PC-3 (cell line): ENCODE results near the gene PCNT. TPM values are rescaled to one million over a fixed set of nuclear protein-coding genes. Genes with fewer than 3 reads are reported as not detected.

Experiments used
- ATAC-seq: fragments of 200-7000 bp; cut with Tn5 transposase; 2 replicates; pipeline ENCODE4 v1.9.1; 2020; ENCODE audit warnings: mild to moderate bottlenecking, moderate library complexity
- BruUV-seq: library from RNA; stranded (reverse); fragments of 400-500 nt; replicated peaks from 2 replicates; lab custom pipeline; 2021; lab: Mats Ljungman, UMichigan
- CTCF ChIA-PET: fragments of 300-600 bp; sonication (Branson Sonifier 250); formaldehyde crosslinking; loops from one replicate; lab custom pipeline; 2022; ENCODE audit warnings: antibody characterized with exemption; lab: Charles Lee
- POLR2A ChIA-PET: fragments of 300-600 bp; sonication (Branson Sonifier 250); formaldehyde crosslinking; loops from one replicate; lab custom pipeline; 2022; ENCODE audit warnings: antibody characterized with exemption; ENCODE audit not compliant: unreplicated experiment; lab: Charles Lee
- DNase-seq: peaks from one replicate; pipeline ENCODE4 v3.0.0-alpha.2; 2015
- H2AFZ ChIP-seq: fragments of 300-600 bp; sonication (generic); 2 replicates; pipeline ENCODE4 v1.6.0; 2016; ENCODE audit warnings: antibody characterized with exemption, low read length
- H3F3A ChIP-seq: fragments of 300-600 bp; sonication (generic); one replicate; pipeline ENCODE4 v1.6.0; 2017; ENCODE audit warnings: antibody characterized with exemption, low read length, control low read depth, mild to moderate bottlenecking; ENCODE audit not compliant: unreplicated experiment
- H3K27ac ChIP-seq: fragments of 300-600 bp; sonication (generic); 2 replicates; pipeline ENCODE4 v1.5.1; 2016; ENCODE audit warnings: mild to moderate bottlenecking, low read length
- H3K27me3 ChIP-seq: fragments of 300-600 bp; sonication (generic); 2 replicates; pipeline ENCODE4 v1.6.1; 2016; ENCODE audit warnings: low read length, mixed read lengths
- H3K36me3 ChIP-seq: fragments of 300-600 bp; sonication (generic); 2 replicates; pipeline ENCODE4 v1.6.1; 2016; ENCODE audit warnings: low read depth, mixed run types, low read length, mixed read lengths
- H3K4me1 ChIP-seq: fragments of 300-600 bp; sonication (generic); 2 replicates; pipeline ENCODE4 v1.5.1; 2016; ENCODE audit warnings: low read length; ENCODE audit not compliant: insufficient read depth
- H3K4me2 ChIP-seq: fragments of 300-600 bp; sonication (generic); 2 replicates; pipeline ENCODE4 v1.6.0; 2016; ENCODE audit warnings: low read length
- H3K4me3 ChIP-seq: fragments of 300-600 bp; sonication (generic); 2 replicates; pipeline ENCODE4 v1.5.1; 2016; ENCODE audit warnings: mild to moderate bottlenecking, low read length, mixed read lengths
- H3K79me2 ChIP-seq: fragments of 300-600 bp; sonication (generic); 2 replicates; pipeline ENCODE4 v1.6.1; 2017; ENCODE audit warnings: low read length, mixed read lengths
- H3K9ac ChIP-seq: fragments of 300-600 bp; sonication (generic); 2 replicates; pipeline ENCODE4 v1.6.0; 2016; ENCODE audit warnings: mild to moderate bottlenecking, low read length
- H3K9me2 ChIP-seq: fragments of 300-600 bp; sonication (generic); replicated peaks from 2 replicates; pipeline ENCODE4 v1.6.1; 2016; ENCODE audit warnings: mixed run types, low read length, mixed read lengths
- H3K9me3 ChIP-seq: fragments of 300-600 bp; sonication (generic); 2 replicates; pipeline ENCODE4 v1.6.1; 2016; ENCODE audit warnings: low read length, mixed read lengths
- H4K20me1 ChIP-seq: fragments of 300-600 bp; sonication (generic); 2 replicates; pipeline ENCODE4 v1.6.1; 2016; ENCODE audit warnings: low read length, mixed read lengths
- CTCF ChIP-seq: fragments of 300-600 bp; sonication (generic); conservative IDR thresholded peaks from 2 replicates; pipeline ENCODE4 v1.5.1; 2017; ENCODE audit warnings: antibody characterized with exemption, low read depth, mild to moderate bottlenecking, low read length
- EZH2 ChIP-seq: fragments of 300-600 bp; sonication (generic); IDR thresholded peaks from one replicate; pipeline ENCODE4 v1.6.1; 2017; ENCODE audit warnings: antibody characterized with exemption, mild to moderate bottlenecking, low read length; ENCODE audit not compliant: unreplicated experiment
- EZH2phosphoT487 ChIP-seq: fragments of 300-600 bp; sonication (generic); IDR thresholded peaks from 2 replicates; pipeline ENCODE4 v1.6.1; 2018; ENCODE audit warnings: mild to moderate bottlenecking, antibody characterized with exemption, low read length, borderline replicate concordance
- intact Hi-C: fragments of 100-400 bp; cut with micrococcal nuclease; formaldehyde crosslinking; loops from 2 replicates; pipeline ENCODE4 v1.9.0; 2023
- total RNA-seq: library from RNA; depleted of rRNA; stranded (reverse); fragments of >200 nt; gene quantifications from 2 replicates; pipeline ENCODE4 v1.2.3, GENCODE V29; 2014

PCNT gene
- total RNA-seq, 1 experiment from 2014 or later, result 51.4 TPM

- intact Hi-C loops, result no loop called here
- DNase-seq, result no peak
- no peaks in the 10 kb centered on the region for H3K79me2 ChIP-seq
- H3K9me2 ChIP-seq, result no peaks in the 10 kb centered on the region
- peaks cover 27% of the 10 kb centered on the region for H3K36me3 ChIP-seq
- H2AFZ ChIP-seq, result no peak overlapping the region
- ChIA-PET POLR2A (no interaction called here), CTCF (no interaction called here)
- H3K4me3 ChIP-seq, result no peak overlapping the region
- H3K9me3 ChIP-seq, result no peaks in the 10 kb centered on the region
- no peaks in the 10 kb centered on the region for H3F3A ChIP-seq
- H4K20me1 ChIP-seq, result no peaks in the 10 kb centered on the region
- no TSS peak for BruUV-seq
- TF ChIP-seq EZH2 (no peak), EZH2phosphoT487 (no peak), CTCF (no peak)
- H3K27me3 ChIP-seq, result no peaks in the 10 kb centered on the region
- no peak for ATAC-seq
- no peaks in the 10 kb centered on the region for H3K4me1 ChIP-seq
- no peak overlapping the region for H3K9ac ChIP-seq
- no peak overlapping the region for H3K27ac ChIP-seq
- no peak overlapping the region for H3K4me2 ChIP-seq
These were observed 74.0 kb downstream of the PCNT start for GRCh38 chr21:46397993-46398392.

- no peak overlapping the region for H3K4me3 ChIP-seq
- no peak for ATAC-seq
These were observed 75.2 kb downstream of the PCNT start for GRCh38 chr21:46399129-46399528.

GRCh38 chr21:46399686-46400085 lies 75.7 kb downstream of the PCNT start:
- H3K9ac ChIP-seq, result no peak overlapping the region

More at GRCh38 chr21:46399129-46399528, 75.2 kb downstream of the PCNT start:
- BruUV-seq, result no TSS peak
- H3F3A ChIP-seq, result no peaks in the 10 kb centered on the region
- H3K36me3 ChIP-seq, result peaks cover 27% of the 10 kb centered on the region
- CTCF ChIA-PET, result no interaction called here
- H3K9me3 ChIP-seq, result no peaks in the 10 kb centered on the region
- no peak for DNase-seq
- H3K9ac ChIP-seq, result no peak overlapping the region
- H4K20me1 ChIP-seq, result no peaks in the 10 kb centered on the region
- H3K4me2 ChIP-seq, result no peak overlapping the region
- H2AFZ ChIP-seq, result no peak overlapping the region
- no peaks in the 10 kb centered on the region for H3K4me1 ChIP-seq
- H3K27ac ChIP-seq, result no peak overlapping the region
- POLR2A ChIA-PET, result no interaction called here
- intact Hi-C loops, result no loop called here
- H3K27me3 ChIP-seq, result no peaks in the 10 kb centered on the region
- TF ChIP-seq CTCF, result no peak
- no peak for TF ChIP-seq EZH2phosphoT487
- TF ChIP-seq EZH2, result no peak
- no peaks in the 10 kb centered on the region for H3K9me2 ChIP-seq
- no peaks in the 10 kb centered on the region for H3K79me2 ChIP-seq

More at GRCh38 chr21:46399686-46400085, 75.7 kb downstream of the PCNT start:
- no peaks in the 10 kb centered on the region for H3F3A ChIP-seq
- H3K4me1 ChIP-seq, result no peaks in the 10 kb centered on the region
- no peak overlapping the region for H3K4me2 ChIP-seq
- no peak overlapping the region for H3K27ac ChIP-seq
- CTCF ChIA-PET, result no interaction called here
- POLR2A ChIA-PET, result no interaction called here
- no peaks in the 10 kb centered on the region for H3K9me3 ChIP-seq
- no peaks in the 10 kb centered on the region for H3K79me2 ChIP-seq
- H2AFZ ChIP-seq, result no peak overlapping the region
- ATAC-seq (no peak), DNase-seq (no peak)
- H3K4me3 ChIP-seq, result no peak overlapping the region
- H3K9me2 ChIP-seq, result no peaks in the 10 kb centered on the region
- BruUV-seq, result no TSS peak
- no peaks in the 10 kb centered on the region for H4K20me1 ChIP-seq
- TF ChIP-seq CTCF, result no peak
- TF ChIP-seq EZH2phosphoT487, result no peak
- no peak for TF ChIP-seq EZH2
- no peaks in the 10 kb centered on the region for H3K27me3 ChIP-seq
- peaks cover 27% of the 10 kb centered on the region for H3K36me3 ChIP-seq
- intact Hi-C loops, result no loop called here
